MM.1S (cell line): Measurements from ENCODE around the gene TGFB1.

ENCODE experiments used
- DNase-seq: peaks from one replicate; pipeline ENCODE4 v3.0.0-alpha.2; 2015
- H2AFZ ChIP-seq: fragments of 300-600 bp; sonication (generic); 2 replicates; pipeline ENCODE4 v1.6.0; 2016; ENCODE audit warnings: antibody characterized with exemption, low read length
- H3F3A ChIP-seq: fragments of 300-600 bp; sonication (generic); 2 replicates; pipeline ENCODE4 v1.6.1; 2016; ENCODE audit warnings: mild to moderate bottlenecking, antibody characterized with exemption, low read length, moderate library complexity, mixed read lengths; ENCODE audit not compliant: insufficient read depth
- H3K27ac ChIP-seq: fragments of 300-600 bp; sonication (generic); 2 replicates; pipeline ENCODE4 v1.5.1; 2016; ENCODE audit warnings: mild to moderate bottlenecking, low read length
- H3K27me3 ChIP-seq: fragments of 300-600 bp; sonication (generic); replicated peaks from 2 replicates; pipeline ENCODE4 v1.6.0; 2016; ENCODE audit warnings: low read length; ENCODE audit not compliant: insufficient read depth
- H3K36me3 ChIP-seq: fragments of 300-600 bp; sonication (generic); replicated peaks from 2 replicates; pipeline ENCODE4 v1.6.1; 2016; ENCODE audit warnings: mild to moderate bottlenecking, low read length, mixed read lengths; ENCODE audit not compliant: insufficient read depth
- H3K4me1 ChIP-seq: fragments of 300-600 bp; sonication (generic); 2 replicates; pipeline ENCODE4 v1.6.1; 2016; ENCODE audit warnings: low read length, mixed read lengths
- H3K4me2 ChIP-seq: fragments of 300-600 bp; sonication (generic); 2 replicates; pipeline ENCODE4 v1.6.0; 2016; ENCODE audit warnings: low read depth, low read length
- H3K4me3 ChIP-seq: fragments of 300-600 bp; sonication (generic); 2 replicates; pipeline ENCODE4 v1.5.1; 2016; ENCODE audit warnings: low read length, mixed read lengths
- H3K79me2 ChIP-seq: fragments of 300-600 bp; sonication (generic); 2 replicates; pipeline ENCODE4 v1.6.1; 2016; ENCODE audit warnings: mixed run types, low read length, mixed read lengths
- H3K9ac ChIP-seq: fragments of 300-600 bp; sonication (generic); 2 replicates; pipeline ENCODE4 v1.6.1; 2016; ENCODE audit warnings: low read length, mixed read lengths
- H3K9me2 ChIP-seq: fragments of 300-600 bp; sonication (generic); replicated peaks from 2 replicates; pipeline ENCODE4 v1.6.1; 2016; ENCODE audit warnings: mild to moderate bottlenecking, low read length, mixed read lengths; ENCODE audit not compliant: insufficient read depth
- H3K9me3 ChIP-seq: fragments of 300-600 bp; sonication (generic); replicated peaks from 2 replicates; pipeline ENCODE4 v1.6.1; 2016; ENCODE audit warnings: mild to moderate bottlenecking, low read length, mixed read lengths; ENCODE audit not compliant: insufficient read depth
- H4K20me1 ChIP-seq: fragments of 300-600 bp; sonication (generic); 2 replicates; pipeline ENCODE4 v1.6.1; 2016; ENCODE audit warnings: mild to moderate bottlenecking, low read length, moderate library complexity, mixed read lengths; ENCODE audit not compliant: insufficient read depth
- CTCF ChIP-seq: fragments of 300-600 bp; sonication (generic); IDR thresholded peaks from 2 replicates; pipeline ENCODE4 v1.5.1; 2016; ENCODE audit warnings: antibody characterized with exemption, low read length, mixed read lengths
- EZH2 ChIP-seq: fragments of 300-600 bp; sonication (generic); optimal IDR thresholded peaks from 2 replicates; pipeline ENCODE3; 2017; ENCODE audit warnings: low read depth, mild to moderate bottlenecking, antibody characterized with exemption, low read length, mixed read lengths
- EZH2phosphoT487 ChIP-seq: fragments of 300-600 bp; sonication (generic); IDR thresholded peaks from 2 replicates; pipeline ENCODE4 v1.6.1; 2018; ENCODE audit warnings: antibody characterized with exemption, low read length

The TGFB1 gene

GRCh38 chr19:41328842-41329225 is 24.9 kb downstream of the TGFB1 start:
- peak overlapping the region; percentile 37 for H2AFZ ChIP-seq
- no peaks in the 10 kb centered on the region for H4K20me1 ChIP-seq
- peak overlapping the region; percentile 75 for H3K27ac ChIP-seq
- peak overlapping the region; percentile 73; the same call in 1 of the 2 replicates for H3K9ac ChIP-seq
- H3F3A ChIP-seq, result peaks cover 28% of the 10 kb centered on the region
- H3K4me3 ChIP-seq, result peak overlapping the region; percentile 60
- H3K4me1 ChIP-seq, result peaks cover 18% of the 10 kb centered on the region
- H3K79me2 ChIP-seq, result peaks cover 3% of the 10 kb centered on the region; the same call in 1 of the 2 replicates
- TF ChIP-seq EZH2 (no peak), CTCF (no peak), EZH2phosphoT487 (no peak)
- H3K9me2 ChIP-seq, result no peaks in the 10 kb centered on the region
- H3K4me2 ChIP-seq, result peak overlapping the region; percentile 93
- H3K9me3 ChIP-seq, result no peaks in the 10 kb centered on the region
- no peak for DNase-seq
- no peaks in the 10 kb centered on the region for H3K27me3 ChIP-seq
- H3K36me3 ChIP-seq, result no peaks in the 10 kb centered on the region

GRCh38 chr19:41328157-41328841 is 25.4 kb downstream of the TGFB1 start:
- Histone ChIP-seq H3F3A (peaks cover 28% of the 10 kb centered on the region), H3K27me3 (no peaks in the 10 kb centered on the region), H2AFZ (peak overlapping the region; percentile 37), H3K4me3 (peak overlapping the region; percentile 60), H3K9me2 (no peaks in the 10 kb centered on the region), H3K4me2 (peak overlapping the region; percentile 93), H3K36me3 (no peaks in the 10 kb centered on the region), H3K79me2 (peaks cover 3% of the 10 kb centered on the region; the same call in 1 of the 2 replicates), H3K9me3 (no peaks in the 10 kb centered on the region), H4K20me1 (no peaks in the 10 kb centered on the region), H3K4me1 (peaks cover 18% of the 10 kb centered on the region), H3K27ac (peak overlapping the region; percentile 75), H3K9ac (peak overlapping the region; percentile 73)
- TF ChIP-seq EZH2 (no peak), EZH2phosphoT487 (no peak)
- DNase-seq, result peak; percentile 36

- DNase-seq, result peak; percentile 95
- peak overlapping the region; percentile 93 for H3K4me2 ChIP-seq
- peak overlapping the region; percentile 75 for H3K27ac ChIP-seq
- peaks cover 3% of the 10 kb centered on the region; the same call in 1 of the 2 replicates for H3K79me2 ChIP-seq
- H4K20me1 ChIP-seq, result no peaks in the 10 kb centered on the region
- peaks cover 28% of the 10 kb centered on the region for H3F3A ChIP-seq
- H3K9me2 ChIP-seq, result no peaks in the 10 kb centered on the region
- peak overlapping the region; percentile 73 for H3K9ac ChIP-seq
- H3K36me3 ChIP-seq, result no peaks in the 10 kb centered on the region
- H3K27me3 ChIP-seq, result no peaks in the 10 kb centered on the region
- H3K4me1 ChIP-seq, result peaks cover 18% of the 10 kb centered on the region
- TF ChIP-seq EZH2phosphoT487 (no peak), CTCF (no peak), EZH2 (no peak)
- peak overlapping the region; percentile 60 for H3K4me3 ChIP-seq
- peak overlapping the region; percentile 37 for H2AFZ ChIP-seq
- no peaks in the 10 kb centered on the region for H3K9me3 ChIP-seq
Measured at GRCh38 chr19:41327576-41328156, 26.1 kb downstream of the TGFB1 start.
